Activated naive CD4-positive, alpha-beta T cell treated with anti-CD3 and anti-CD28 coated beads, Interleukin-2, amount 50 U/mL, for 24 hours (primary cell): Measurements from ENCODE around the gene TRAPPC2.
"Not testable (repeated sequence)": the region's sequence is repeated elsewhere in the genome, so short reads cannot be mapped to it uniquely, and the experiment has no call there.

Experiments used
- H3K27ac Mint-ChIP-seq: one replicate; pipeline ENCODE4 v1.8.0; 2021; ENCODE audit warnings: mild to moderate bottlenecking, mixed read lengths
- H3K27me3 Mint-ChIP-seq: one replicate; pipeline ENCODE4 v1.8.0; 2021; ENCODE audit warnings: mixed read lengths
- H3K36me3 Mint-ChIP-seq: one replicate; pipeline ENCODE4 v1.8.0; 2021; ENCODE audit warnings: mixed read lengths
- H3K4me1 Mint-ChIP-seq: one replicate; pipeline ENCODE4 v1.8.0; 2021; ENCODE audit warnings: mixed read lengths
- H3K4me3 Mint-ChIP-seq: one replicate; pipeline ENCODE4 v1.8.0; 2021; ENCODE audit warnings: mild to moderate bottlenecking, mixed read lengths
- H3K9me3 Mint-ChIP-seq: one replicate; pipeline ENCODE4 v1.8.0; 2021; ENCODE audit warnings: mixed read lengths

The TRAPPC2 gene

DNA sequence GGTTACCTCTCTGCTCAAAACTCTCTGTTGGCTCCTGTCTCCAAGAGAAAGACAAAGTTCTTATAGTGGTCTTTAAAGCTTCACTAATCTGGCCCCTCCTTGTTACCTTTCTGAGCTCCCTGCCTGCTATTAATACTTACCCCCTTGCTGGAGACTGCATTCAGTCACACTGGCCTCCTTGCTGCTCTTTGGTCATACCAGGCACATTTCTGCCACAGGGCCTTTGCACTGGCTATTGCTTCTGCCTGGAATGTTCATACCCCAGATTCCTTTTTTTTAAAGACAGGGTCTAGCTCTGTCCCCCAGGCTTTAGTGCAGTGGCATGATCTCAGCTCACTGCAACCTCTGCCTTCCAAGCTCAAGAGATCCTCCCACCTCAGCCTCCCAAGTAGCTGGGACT lies 61.4 kb downstream of the TRAPPC2 start:
- Mint-ChIP-seq H3K27ac (no peak overlapping the region), H3K4me1 (peaks cover 14% of the 10 kb centered on the region), H3K4me3 (no peak overlapping the region), H3K36me3 (peaks cover 3% of the 10 kb centered on the region), H3K27me3 (no peaks in the 10 kb centered on the region), H3K9me3 (no peaks in the 10 kb centered on the region)

DNA sequence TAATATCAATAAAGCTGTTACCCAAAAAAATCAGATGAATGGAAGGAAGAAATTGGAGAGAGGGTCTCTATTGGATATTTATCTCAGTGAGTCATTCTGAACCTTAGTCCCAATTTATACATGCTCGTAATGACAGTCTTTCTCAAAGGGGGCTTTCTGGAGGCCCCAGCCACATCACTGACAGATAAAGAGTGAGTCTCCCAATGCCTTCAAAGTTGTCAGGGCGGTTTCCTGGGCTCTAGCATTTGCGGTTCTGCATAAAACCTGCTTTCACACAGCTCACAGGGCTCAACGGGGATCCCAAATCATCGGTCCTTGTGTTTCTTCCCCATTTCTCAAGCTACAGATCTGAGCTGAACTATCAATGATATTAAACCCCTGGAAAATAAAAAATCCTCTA lies 64.2 kb downstream of the TRAPPC2 start:
- Mint-ChIP-seq H3K27ac (no peak overlapping the region), H3K36me3 (peaks cover 3% of the 10 kb centered on the region), H3K27me3 (no peaks in the 10 kb centered on the region), H3K4me1 (peaks cover 18% of the 10 kb centered on the region), H3K4me3 (no peak overlapping the region), H3K9me3 (no peaks in the 10 kb centered on the region)

DNA sequence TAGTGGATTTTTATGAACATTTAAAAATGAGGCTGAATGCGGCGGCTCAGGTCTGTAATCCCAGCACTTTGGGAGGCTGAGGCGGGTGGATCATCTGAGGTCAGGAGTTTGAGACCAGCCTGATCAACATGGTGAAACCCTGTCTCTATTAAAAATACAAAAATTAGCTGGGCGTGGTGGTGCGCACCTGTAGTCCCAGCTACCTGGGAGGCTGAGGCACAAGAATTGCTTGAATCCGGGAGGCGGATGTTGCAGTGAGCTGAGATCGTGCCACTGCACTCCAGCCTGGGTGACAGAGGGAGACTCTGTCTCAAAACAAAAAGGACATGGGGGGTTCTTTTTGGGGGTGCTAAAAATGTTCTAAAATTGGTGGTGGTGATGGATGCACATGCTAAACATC lies 64.7 kb downstream of the TRAPPC2 start:
- H3K27me3 Mint-ChIP-seq, H3K36me3 Mint-ChIP-seq, H3K9me3 Mint-ChIP-seq, H3K4me3 Mint-ChIP-seq: not testable (repeated sequence)
- H3K4me1 Mint-ChIP-seq: peaks cover 18% of the 10 kb centered on the region
- peak overlapping the region; percentile 91 for H3K27ac Mint-ChIP-seq

DNA sequence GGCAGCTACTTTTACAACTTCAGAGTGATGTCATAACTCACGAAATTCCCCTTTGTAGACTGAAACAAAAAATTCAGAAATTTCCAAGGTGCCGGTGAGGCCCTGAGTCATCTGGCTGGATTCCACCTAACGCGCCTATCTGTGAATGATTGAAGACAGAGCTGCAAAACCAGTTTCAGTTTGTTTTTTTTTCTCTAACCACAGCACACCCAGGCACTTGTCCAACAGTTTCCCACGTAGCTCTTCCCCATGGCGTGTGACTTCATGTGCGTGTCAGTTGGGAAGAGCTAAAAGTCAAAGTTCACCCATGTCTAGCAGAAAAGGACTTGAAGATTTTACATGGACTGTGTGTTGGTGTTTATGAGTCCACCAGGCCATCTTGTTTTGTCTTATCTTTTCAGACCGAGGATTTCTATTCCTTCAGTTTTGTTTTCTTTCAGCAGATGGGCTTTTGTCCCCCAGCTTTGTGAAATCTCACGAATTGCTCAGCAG lies 65.1 kb downstream of the TRAPPC2 start:
- H3K27me3 Mint-ChIP-seq: no peaks in the 10 kb centered on the region
- H3K27ac Mint-ChIP-seq: peak overlapping the region; percentile 91
- peak overlapping the region; percentile 71 for H3K4me3 Mint-ChIP-seq
- H3K36me3 Mint-ChIP-seq: peaks cover 3% of the 10 kb centered on the region
- peaks cover 18% of the 10 kb centered on the region for H3K4me1 Mint-ChIP-seq
- no peaks in the 10 kb centered on the region for H3K9me3 Mint-ChIP-seq

DNA sequence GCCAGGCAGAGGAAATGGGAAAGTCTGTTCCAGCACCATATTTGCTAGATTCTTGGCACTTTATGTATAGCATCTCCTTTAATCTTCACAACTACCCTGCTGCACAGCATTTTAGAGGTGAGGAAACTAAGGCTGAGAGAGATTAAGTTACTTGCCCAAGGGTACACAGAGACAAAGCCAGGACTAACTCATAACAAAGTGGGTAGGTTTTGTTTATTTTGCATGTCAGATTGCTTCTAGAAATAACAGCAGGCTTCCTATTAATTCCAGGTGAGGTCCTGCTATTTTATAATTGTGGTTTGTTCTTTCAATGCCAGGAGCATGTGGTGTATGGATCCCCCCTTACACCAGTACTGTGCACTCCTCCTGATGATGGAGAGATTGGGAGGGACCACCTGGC lies 66.5 kb downstream of the TRAPPC2 start:
- Mint-ChIP-seq H3K4me3 (no peak overlapping the region), H3K4me1 (peaks cover 18% of the 10 kb centered on the region), H3K9me3 (no peaks in the 10 kb centered on the region), H3K27ac (no peak overlapping the region), H3K36me3 (peaks cover 3% of the 10 kb centered on the region), H3K27me3 (no peaks in the 10 kb centered on the region)

DNA sequence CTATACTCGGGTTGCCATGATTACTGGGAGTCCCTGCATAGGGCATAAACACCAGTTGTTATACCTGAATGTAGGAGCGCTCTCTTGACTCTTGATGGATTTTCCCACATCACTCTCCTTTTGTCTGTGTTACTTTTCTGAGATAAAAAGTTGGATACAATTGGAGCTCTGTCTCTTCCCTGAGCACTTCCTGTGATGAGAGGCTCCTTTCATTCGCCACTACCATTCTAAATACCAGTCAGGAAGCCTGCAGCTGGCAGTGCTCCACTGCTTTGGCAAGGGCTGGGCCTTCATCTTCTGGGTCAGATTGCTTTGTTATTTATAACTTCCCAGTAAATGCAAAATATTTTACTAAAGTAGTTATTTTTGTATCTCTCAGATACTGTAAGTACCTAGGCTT lies 67.6 kb downstream of the TRAPPC2 start:
- no peaks in the 10 kb centered on the region for H3K27me3 Mint-ChIP-seq
- no peak overlapping the region for H3K4me3 Mint-ChIP-seq
- H3K9me3 Mint-ChIP-seq: no peaks in the 10 kb centered on the region
- H3K36me3 Mint-ChIP-seq: peaks cover 5% of the 10 kb centered on the region
- peaks cover 18% of the 10 kb centered on the region for H3K4me1 Mint-ChIP-seq
- no peak overlapping the region for H3K27ac Mint-ChIP-seq

DNA sequence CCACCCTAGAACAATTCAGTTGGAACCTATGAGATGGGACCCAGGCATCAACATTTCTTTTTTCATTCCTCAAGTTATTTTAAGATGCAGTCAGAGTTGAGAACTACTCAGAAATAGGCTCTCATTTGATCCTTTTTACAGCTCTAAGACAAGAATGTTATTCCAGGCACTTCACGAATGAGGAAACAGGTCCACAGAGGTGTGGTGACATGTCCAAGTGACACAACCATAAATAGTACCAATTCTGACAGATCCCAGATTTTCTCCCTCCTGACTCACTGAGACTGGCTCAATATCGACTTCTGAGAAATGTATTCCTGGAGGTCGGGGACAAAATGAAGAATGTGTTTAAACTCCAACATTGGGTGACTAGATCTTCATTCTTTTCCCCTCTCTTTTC lies 70.4 kb downstream of the TRAPPC2 start:
- Mint-ChIP-seq H3K4me1 (peaks cover 12% of the 10 kb centered on the region), H3K4me3 (no peak overlapping the region), H3K27ac (no peak overlapping the region), H3K27me3 (no peaks in the 10 kb centered on the region), H3K36me3 (peaks cover 2% of the 10 kb centered on the region), H3K9me3 (no peaks in the 10 kb centered on the region)

DNA sequence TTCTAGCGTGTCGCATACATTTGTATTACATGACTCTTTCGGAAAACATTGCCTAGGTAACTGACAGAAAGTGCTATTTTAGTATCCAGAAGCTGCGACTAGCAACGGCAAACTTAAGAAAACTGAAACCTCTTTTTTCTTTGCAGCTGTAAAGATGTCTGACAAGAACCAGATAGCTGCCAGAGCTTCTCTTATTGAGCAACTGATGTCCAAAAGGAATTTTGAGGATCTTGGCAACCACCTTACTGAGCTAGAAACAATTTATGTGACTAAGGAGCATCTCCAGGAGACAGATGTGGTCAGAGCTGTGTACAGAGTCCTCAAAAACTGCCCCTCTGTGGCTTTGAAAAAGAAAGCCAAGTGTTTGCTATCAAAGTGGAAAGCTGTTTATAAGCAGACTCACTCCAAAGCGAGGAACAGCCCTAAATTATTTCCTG lies 72.0 kb downstream of the TRAPPC2 start:
- no peaks in the 10 kb centered on the region for H3K9me3 Mint-ChIP-seq
- no peak overlapping the region for H3K4me3 Mint-ChIP-seq
- peak overlapping the region; percentile 41 for H3K27ac Mint-ChIP-seq
- H3K36me3 Mint-ChIP-seq: peaks cover 2% of the 10 kb centered on the region
- H3K4me1 Mint-ChIP-seq: peaks cover 13% of the 10 kb centered on the region
- H3K27me3 Mint-ChIP-seq: no peaks in the 10 kb centered on the region
